Thoracic aorta (tissue), 2 donors: ENCODE measurements around the gene RAB3B. TPM values are rescaled to one million over a fixed set of nuclear protein-coding genes. Genes with fewer than 3 reads are reported as not detected.

Source experiments
- ATAC-seq: fragments of 150-250 bp; one replicate; pipeline ENCODE4 v1.8.0; 2017; ENCODE audit warnings: low read depth; ENCODE audit not compliant: insufficient number of reproducible peaks, low FRiP score
- DNase-seq: peaks from one replicate; pipeline ENCODE4 v3.0.0-alpha.2; 2020; ENCODE audit warnings: low spot score
- H3K27ac ChIP-seq, 2 donors: fragments of 200-600 bp; sonication (generic); 1 replicate in 1 of 2; 2 replicates in 1 of 2; pipeline ENCODE4 v1.5.1; 2016; ENCODE audit warnings: mild to moderate bottlenecking in 2 of 2, moderate library complexity in 2 of 2
- H3K27me3 ChIP-seq: fragments of 200-600 bp; sonication (generic); replicated peaks from 2 replicates; pipeline ENCODE4 v1.6.0; 2016; ENCODE audit warnings: mild to moderate bottlenecking; ENCODE audit not compliant: insufficient read depth
- H3K36me3 ChIP-seq: fragments of 200-600 bp; sonication (generic); one replicate; pipeline ENCODE4 v1.5.1; 2016
- H3K4me1 ChIP-seq, 2 donors: fragments of 200-600 bp; sonication (generic); 1 replicate in 1 of 2; 2 replicates in 1 of 2; pipeline versions ENCODE4 v1.5.1 to v1.6.0; 2016; ENCODE audit warnings: low read depth in 2 of 2, mild to moderate bottlenecking in 1 of 2; ENCODE audit not compliant: control insufficient read depth in 1 of 2
- H3K4me3 ChIP-seq: fragments of 200-600 bp; sonication (generic); 2 replicates; pipeline ENCODE4 v1.5.1; 2016; ENCODE audit warnings: mild to moderate bottlenecking
- H3K9me3 ChIP-seq: fragments of 200-600 bp; sonication (generic); 2 replicates; pipeline ENCODE4 v1.5.1; 2016
- CTCF ChIP-seq: fragments of 200-600 bp; sonication (generic); IDR thresholded peaks from one replicate; pipeline ENCODE4 v1.5.1; 2019; ENCODE audit warnings: antibody characterized with exemption
- total RNA-seq, 2 donors: library from RNA; depleted of rRNA; stranded (reverse); fragments of >200 nt; gene quantifications; one replicate each; pipeline versions ENCODE4 v1.1.0 to v1.2.3, GENCODE V29; 2016

The RAB3B gene
- total RNA-seq, 2 donors from 2014 or later: not detected

- Histone ChIP-seq H3K4me3 (no peak overlapping the region), H3K4me1 (no peaks in the 10 kb centered on the region)
- no peak for TF ChIP-seq CTCF
Measured at GRCh38 chr1:51964309-51964696, 26.2 kb downstream of the RAB3B start.

GRCh38 chr1:51963592-51964308, 26.8 kb downstream of the RAB3B start:
- no peaks in the 10 kb centered on the region for H3K36me3 ChIP-seq
- no peak for TF ChIP-seq CTCF
- H3K27ac ChIP-seq: no peak overlapping the region
- H3K27me3 ChIP-seq: no peaks in the 10 kb centered on the region
- no peak overlapping the region for H3K4me3 ChIP-seq
- no peaks in the 10 kb centered on the region for H3K4me1 ChIP-seq
- no peaks in the 10 kb centered on the region for H3K9me3 ChIP-seq
- DNase-seq: no peak
- ATAC-seq: no peak

More at GRCh38 chr1:51964309-51964696, 26.2 kb downstream of the RAB3B start:
- ATAC-seq (no peak), DNase-seq (no peak)
- H3K27me3 ChIP-seq: no peaks in the 10 kb centered on the region
- no peak overlapping the region for H3K27ac ChIP-seq
- no peaks in the 10 kb centered on the region for H3K9me3 ChIP-seq
- H3K36me3 ChIP-seq: no peaks in the 10 kb centered on the region

- no peaks in the 10 kb centered on the region for H3K27me3 ChIP-seq
Measured at GRCh38 chr1:51962486-51963356, 27.8 kb downstream of the RAB3B start.

GRCh38 chr1:51961954-51962353, 28.5 kb downstream of the RAB3B start:
- no peak for DNase-seq
- TF ChIP-seq CTCF: no peak

More at GRCh38 chr1:51962486-51963356, 27.8 kb downstream of the RAB3B start:
- Histone ChIP-seq H3K36me3 (no peaks in the 10 kb centered on the region), H3K4me1 (no peaks in the 10 kb centered on the region), H3K9me3 (no peaks in the 10 kb centered on the region), H3K4me3 (no peak overlapping the region), H3K27ac (no peak overlapping the region)
- DNase-seq: no peak
- ATAC-seq: no peak
- TF ChIP-seq CTCF: no peak

GRCh38 chr1:51961231-51961630, 29.3 kb downstream of the RAB3B start:
- Histone ChIP-seq H3K9me3 (no peaks in the 10 kb centered on the region), H3K27me3 (no peaks in the 10 kb centered on the region), H3K4me3 (no peak overlapping the region), H3K36me3 (no peaks in the 10 kb centered on the region), H3K4me1 (no peaks in the 10 kb centered on the region), H3K27ac (no peak overlapping the region)
- no peak for DNase-seq
- no peak for ATAC-seq
- TF ChIP-seq CTCF: no peak

More at GRCh38 chr1:51961954-51962353, 28.5 kb downstream of the RAB3B start:
- Histone ChIP-seq H3K27ac (no peak overlapping the region), H3K27me3 (no peaks in the 10 kb centered on the region), H3K4me1 (no peaks in the 10 kb centered on the region), H3K9me3 (no peaks in the 10 kb centered on the region), H3K4me3 (no peak overlapping the region), H3K36me3 (no peaks in the 10 kb centered on the region)
- ATAC-seq: no peak
